GDM1 (cell line): ENCODE measurements around the gene TMEM129.
A peak's percentile ranks its signal among the peaks of the same experiment; 100 is the strongest.

Experiments used
- DNase-seq: peaks from one replicate; lab custom pipeline; 2025; lab: John Stamatoyannopoulos, UW

The TMEM129 gene, protein sequence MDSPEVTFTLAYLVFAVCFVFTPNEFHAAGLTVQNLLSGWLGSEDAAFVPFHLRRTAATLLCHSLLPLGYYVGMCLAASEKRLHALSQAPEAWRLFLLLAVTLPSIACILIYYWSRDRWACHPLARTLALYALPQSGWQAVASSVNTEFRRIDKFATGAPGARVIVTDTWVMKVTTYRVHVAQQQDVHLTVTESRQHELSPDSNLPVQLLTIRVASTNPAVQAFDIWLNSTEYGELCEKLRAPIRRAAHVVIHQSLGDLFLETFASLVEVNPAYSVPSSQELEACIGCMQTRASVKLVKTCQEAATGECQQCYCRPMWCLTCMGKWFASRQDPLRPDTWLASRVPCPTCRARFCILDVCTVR

GRCh38 chr4:1721003-1721665 is at the start of gene TMEM129, which contains the start of gene TACC3:
TMEM129 (minus strand) TSS chr4:1721323; CDS start chr4:1720837, 486 bp downstream.
TACC3 (plus strand) TSS chr4:1721521; CDS start chr4:1723422, 1,901 bp downstream.
- peak; percentile 86 for DNase-seq

DNA sequence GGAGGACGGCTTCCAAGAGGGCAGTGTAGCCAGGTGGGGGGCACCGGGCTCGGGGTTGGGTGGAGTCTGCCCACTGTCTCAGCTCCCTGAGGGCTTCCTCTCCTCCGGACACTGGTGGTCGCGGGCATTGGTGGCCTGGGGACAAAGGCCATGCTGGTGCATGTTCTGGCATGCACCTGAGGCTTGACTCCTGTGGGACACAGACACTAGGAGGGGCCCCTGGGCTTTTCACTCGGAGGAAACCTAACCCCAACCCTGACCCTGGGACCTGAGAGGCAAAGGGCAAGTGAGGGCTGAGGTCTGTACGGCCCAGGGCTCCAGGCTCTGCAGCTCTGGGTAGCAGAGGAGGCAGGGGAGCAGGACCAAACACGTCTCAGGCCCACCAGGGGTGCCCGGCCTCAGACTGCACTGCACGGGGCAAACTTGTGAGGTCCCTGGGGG is 49.7 kb upstream of the TMEM129 start:
- no peak for DNase-seq

DNA sequence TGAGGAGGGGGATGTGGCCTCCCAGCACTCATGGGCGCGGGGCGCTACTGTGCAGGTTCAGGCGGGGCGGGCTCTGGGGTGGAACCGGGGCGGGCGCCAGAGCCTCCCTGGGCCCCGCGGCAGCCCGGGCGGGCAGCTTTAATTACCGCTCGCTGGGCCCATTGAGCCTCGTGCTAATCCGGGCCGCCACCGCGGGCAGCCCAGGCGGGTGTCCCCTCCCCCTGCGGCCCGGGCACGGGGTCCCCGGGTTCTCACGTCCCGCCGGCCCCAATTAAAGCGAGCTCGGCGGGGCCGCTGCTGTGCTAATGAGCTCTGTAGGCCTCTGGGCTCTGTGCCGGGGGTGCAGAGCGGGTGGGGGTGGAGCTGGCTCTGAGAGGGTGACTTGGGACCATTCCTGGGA is 49.1 kb upstream of the TMEM129 start:
- no peak for DNase-seq

DNA sequence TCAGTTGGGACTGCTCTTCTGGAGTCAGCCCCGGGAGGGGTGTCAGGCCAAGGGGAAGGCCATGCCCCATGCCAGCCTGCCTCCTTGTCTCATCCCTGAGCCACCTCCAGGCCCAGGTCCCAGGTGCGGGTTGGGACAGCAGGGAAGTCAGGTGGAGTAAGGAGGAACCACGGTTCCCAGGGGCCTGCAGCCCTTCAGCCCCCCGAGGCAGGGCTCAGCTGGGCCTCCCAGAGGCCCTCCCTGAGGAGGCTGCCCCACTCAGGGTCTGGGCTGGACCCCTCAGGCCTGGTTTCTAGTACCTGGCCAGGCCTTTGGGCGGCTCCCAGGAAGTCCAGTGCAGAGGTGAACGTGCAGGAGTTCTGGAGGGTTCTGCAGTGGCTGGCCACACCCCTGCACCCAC is 48.6 kb upstream of the TMEM129 start:
- no peak for DNase-seq

- DNase-seq: no peak
Observed at GRCh38 chr4:1768367-1769034, 47.4 kb upstream of the TMEM129 start.

- no peak for DNase-seq
Observed at GRCh38 chr4:1767770-1768366, 46.7 kb upstream of the TMEM129 start.

- no peak for DNase-seq
Observed at GRCh38 chr4:1767061-1767769, 46.1 kb upstream of the TMEM129 start.

DNA sequence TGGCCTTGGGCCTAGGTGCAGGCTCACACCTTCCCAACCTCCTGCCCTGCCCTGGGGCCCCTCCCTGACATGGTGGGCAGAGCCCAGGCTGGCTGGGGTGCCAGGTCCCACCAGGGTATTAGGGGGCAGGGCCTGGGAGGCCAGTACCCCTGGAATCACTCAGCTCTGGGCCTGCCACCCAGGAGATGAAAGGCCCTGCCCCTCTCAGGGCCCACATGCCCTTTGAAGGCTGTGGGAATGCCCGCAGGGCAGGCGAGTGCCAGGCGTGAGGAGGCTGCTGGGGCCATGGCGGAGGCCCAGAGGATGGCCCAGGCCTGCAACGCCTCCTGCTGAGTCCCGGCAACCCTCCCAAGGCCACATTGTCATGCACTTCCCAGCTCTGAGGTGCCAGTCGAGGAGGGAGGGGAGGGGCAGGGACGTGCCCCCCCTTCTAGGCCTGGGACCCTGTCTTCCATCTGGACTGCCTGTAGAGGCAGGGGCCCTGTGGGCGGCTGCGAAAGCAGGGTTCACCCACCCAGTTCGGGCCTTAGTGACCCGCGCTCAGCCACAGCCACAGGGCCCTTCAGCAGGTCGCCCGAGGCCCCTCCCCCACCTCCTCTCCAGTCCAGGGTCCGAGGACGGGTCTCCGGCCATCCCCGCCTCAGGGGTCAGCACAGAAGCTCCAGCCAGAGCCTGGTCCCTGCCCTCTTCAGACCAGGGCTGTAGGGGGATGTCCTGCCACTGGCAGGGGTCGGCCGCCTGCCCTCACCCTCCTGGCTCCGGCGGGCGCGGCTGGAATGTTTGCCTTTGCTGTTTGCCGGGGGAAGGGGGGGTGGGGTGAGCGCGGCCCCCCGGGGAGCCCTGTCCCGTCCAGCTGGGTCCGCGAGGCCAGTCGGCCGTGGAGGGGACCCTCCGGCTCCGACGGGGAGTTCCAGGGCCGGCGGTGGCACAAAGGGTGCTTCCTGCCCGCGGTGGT is 45.3 kb upstream of the TMEM129 start:
- no peak for DNase-seq

GRCh38 chr4:1765409-1766072 is 44.4 kb upstream of the TMEM129 start:
- no peak for DNase-seq

GRCh38 chr4:1764670-1765069 is 43.5 kb upstream of the TMEM129 start:
- DNase-seq: no peak

GRCh38 chr4:1763550-1764080 is 42.5 kb upstream of the TMEM129 start:
- no peak for DNase-seq

GRCh38 chr4:1763070-1763549 is 42.0 kb upstream of the TMEM129 start:
- no peak for DNase-seq

DNA sequence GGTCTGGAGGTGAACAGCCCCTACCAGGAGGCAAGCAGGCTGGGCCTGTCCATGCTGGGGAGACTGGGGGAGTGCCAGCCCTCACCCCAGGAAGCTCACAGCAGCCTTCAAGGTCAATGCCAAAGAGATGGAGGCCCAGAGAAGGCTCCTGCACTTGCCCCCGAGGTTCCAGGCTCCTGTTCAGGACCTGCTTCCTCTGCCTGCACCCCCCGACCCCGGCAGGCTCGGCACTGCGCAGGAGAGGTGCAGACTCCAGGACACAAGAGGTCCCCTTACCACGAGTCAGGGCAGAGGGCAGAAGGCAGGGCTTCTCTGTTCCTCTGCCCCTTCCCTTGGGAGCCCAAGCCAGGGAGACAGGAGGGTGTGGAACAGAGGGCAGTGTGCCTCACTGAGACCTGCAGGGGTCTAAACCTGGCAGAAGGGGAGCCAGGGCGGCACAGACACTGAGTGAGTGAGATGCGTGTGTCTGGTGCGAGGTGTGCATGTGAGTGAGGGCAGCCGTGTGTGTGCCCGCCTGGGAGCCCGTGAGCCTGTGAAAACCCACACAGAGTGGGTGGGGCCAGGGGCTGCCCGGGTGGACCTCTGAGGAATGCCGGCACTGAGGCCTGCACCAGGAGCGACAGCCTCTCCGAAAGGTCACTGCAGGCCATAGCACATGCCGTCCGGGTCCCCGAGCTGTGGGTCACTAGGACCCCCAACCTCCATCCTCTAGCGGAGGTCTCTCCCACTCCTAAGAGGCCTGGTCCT is 41.3 kb upstream of the TMEM129 start:
- no peak for DNase-seq

GRCh38 chr4:1761130-1761689 is 40.1 kb upstream of the TMEM129 start:
- DNase-seq: no peak

DNA sequence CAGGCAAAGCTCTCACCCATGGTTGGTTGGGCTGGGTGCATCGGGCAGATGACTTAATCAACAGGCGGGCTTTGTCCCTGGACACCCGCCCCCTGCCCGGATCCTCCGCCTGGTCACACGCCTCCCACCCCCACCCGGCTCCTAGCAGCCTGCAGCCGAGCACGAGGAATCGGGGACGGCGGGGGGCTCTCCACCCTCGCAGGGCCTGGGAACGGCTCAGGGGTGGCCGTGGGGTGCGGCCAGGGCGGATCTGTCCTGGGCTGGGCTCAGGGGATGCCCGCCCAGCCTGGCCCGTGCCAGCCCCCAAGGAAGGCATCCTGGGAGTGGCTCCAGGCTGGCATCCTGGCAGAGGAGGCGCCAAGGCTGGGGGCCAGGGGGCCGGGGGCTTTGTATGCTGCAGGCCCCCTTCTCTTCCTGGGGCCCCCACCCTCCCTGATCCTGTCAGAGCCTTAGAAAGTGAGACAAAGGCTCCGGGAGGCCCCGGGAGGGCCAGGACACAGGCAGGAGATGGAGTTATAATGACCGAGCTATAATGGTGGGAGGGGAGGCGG is 39.5 kb upstream of the TMEM129 start:
- DNase-seq: no peak

GRCh38 chr4:1759818-1760223 is 38.7 kb upstream of the TMEM129 start:
- no peak for DNase-seq

- DNase-seq: no peak
Observed at GRCh38 chr4:1759170-1759817, 38.2 kb upstream of the TMEM129 start.
